Thyroid gland (tissue), 4 donors: ENCODE measurements around the gene ANKK1.

Source experiments
- CTCF ChIP-seq, 6 experiments: fragments of 200-600 bp in 3 of 6; fragments of 450-650 bp in 3 of 6; sonication (generic) in 3 of 6; IDR thresholded peaks; one replicate each; pipeline ENCODE4 v1.5.1; 2016 to 2019; ENCODE audit warnings: antibody characterized with exemption in 6 of 6, mild to moderate bottlenecking in 2 of 6, inconsistent platforms in 1 of 6, moderate library complexity in 1 of 6
- POLR2A ChIP-seq, 2 donors: fragments of 450-650 bp; IDR thresholded peaks; one replicate each; pipeline ENCODE4 v1.6.1; 2017; ENCODE audit warnings: antibody characterized with exemption in 2 of 2, mild to moderate bottlenecking in 2 of 2, moderate library complexity in 1 of 2

GRCh38 chr11:113394919-113395318 is 7.3 kb downstream of the ANKK1 start:
- TF ChIP-seq CTCF (IDR thresholded peaks at IDR 0.05) (no peak), POLR2A (IDR thresholded peaks at IDR 0.05) (no peak)
